GM23338 (cell line): ENCODE measurements around the gene RAD51D. TPM values are rescaled to one million over a fixed set of nuclear protein-coding genes. Genes with fewer than 3 reads are reported as not detected.

Experiments used
- CREB1 ChIP-seq: fragments of 250-450 bp; sonication (Bioruptor Pico); IDR thresholded peaks from 2 replicates; pipeline ENCODE4 v1.5.0; 2020; ENCODE audit warnings: low read depth, mild to moderate bottlenecking, moderate library complexity
- EZH2 ChIP-seq: fragments of 200-600 bp; sonication (generic); IDR thresholded peaks from one replicate; pipeline ENCODE4 v1.8.0; 2017; ENCODE audit warnings: antibody characterized with exemption, mild to moderate bottlenecking, low read depth; ENCODE audit not compliant: unreplicated experiment
- EZH2phosphoT487 ChIP-seq: fragments of 200-600 bp; sonication (generic); IDR thresholded peaks from one replicate; pipeline ENCODE4 v1.8.1; 2018; ENCODE audit warnings: antibody characterized with exemption; ENCODE audit not compliant: unreplicated experiment
- JUNB ChIP-seq: IDR thresholded peaks from one replicate; pipeline ENCODE4 v1.6.1; 2016; ENCODE audit warnings: antibody characterized with exemption; ENCODE audit not compliant: unreplicated experiment
- NANOG ChIP-seq: IDR thresholded peaks from 2 replicates; pipeline ENCODE4 v1.6.1; 2016; ENCODE audit warnings: antibody characterized with exemption, borderline replicate concordance
- POLR2AphosphoS5 ChIP-seq: IDR thresholded peaks from 2 replicates; pipeline ENCODE4 v1.6.1; 2016; ENCODE audit warnings: antibody characterized with exemption, low read depth
- STAT1 ChIP-seq: IDR thresholded peaks from one replicate; pipeline ENCODE4 v1.6.1; 2016; ENCODE audit warnings: antibody characterized with exemption; ENCODE audit not compliant: unreplicated experiment
- ZNF114 ChIP-seq: fragments of 250-450 bp; sonication (Bioruptor Pico); IDR thresholded peaks from 2 replicates; pipeline ENCODE4 v1.5.0; 2020; ENCODE audit warnings: mild to moderate bottlenecking, moderate library complexity
- ZNF331 ChIP-seq: fragments of 250-450 bp; sonication (Bioruptor Pico); IDR thresholded peaks from 2 replicates; pipeline ENCODE4 v1.5.0; 2020; ENCODE audit warnings: low read depth, mild to moderate bottlenecking, moderate library complexity
- polyA plus RNA-seq: library from polyadenylated mRNA; unstranded; fragments of >200 nt; fragmentation: Nextera tagmentation; extraction: Ambion mirVana; gene quantifications from 2 replicates; pipeline ENCODE4 v1.2.1, GENCODE V29; 2016
- total RNA-seq: library from RNA; depleted of rRNA; stranded (reverse); fragments of >200 nt; shearing (Covaris generic); gene quantifications from 2 replicates; pipeline ENCODE4 v1.2.3, GENCODE V29; 2014
- TF ChIP-seq, protein P1 (sequence below): fragments of 250-450 bp; sonication (Bioruptor Pico); IDR thresholded peaks from 2 replicates; pipeline ENCODE4 v1.5.0; 2020; ENCODE audit warnings: mild to moderate bottlenecking, moderate library complexity
- TF ChIP-seq, protein P2 (sequence below): IDR thresholded peaks from one replicate; pipeline ENCODE4 v1.6.1; 2018; ENCODE audit warnings: antibody characterized with exemption; ENCODE audit not compliant: unreplicated experiment
- TF ChIP-seq, protein P3 (sequence below): IDR thresholded peaks from 2 replicates; pipeline ENCODE4 v1.6.1; 2016; ENCODE audit warnings: antibody characterized with exemption

RAD51D gene
- total and polyA plus RNA-seq, 2 experiments from 2014 or later, result 5.9 to 11.0 TPM

- TF ChIP-seq, protein P1, sequence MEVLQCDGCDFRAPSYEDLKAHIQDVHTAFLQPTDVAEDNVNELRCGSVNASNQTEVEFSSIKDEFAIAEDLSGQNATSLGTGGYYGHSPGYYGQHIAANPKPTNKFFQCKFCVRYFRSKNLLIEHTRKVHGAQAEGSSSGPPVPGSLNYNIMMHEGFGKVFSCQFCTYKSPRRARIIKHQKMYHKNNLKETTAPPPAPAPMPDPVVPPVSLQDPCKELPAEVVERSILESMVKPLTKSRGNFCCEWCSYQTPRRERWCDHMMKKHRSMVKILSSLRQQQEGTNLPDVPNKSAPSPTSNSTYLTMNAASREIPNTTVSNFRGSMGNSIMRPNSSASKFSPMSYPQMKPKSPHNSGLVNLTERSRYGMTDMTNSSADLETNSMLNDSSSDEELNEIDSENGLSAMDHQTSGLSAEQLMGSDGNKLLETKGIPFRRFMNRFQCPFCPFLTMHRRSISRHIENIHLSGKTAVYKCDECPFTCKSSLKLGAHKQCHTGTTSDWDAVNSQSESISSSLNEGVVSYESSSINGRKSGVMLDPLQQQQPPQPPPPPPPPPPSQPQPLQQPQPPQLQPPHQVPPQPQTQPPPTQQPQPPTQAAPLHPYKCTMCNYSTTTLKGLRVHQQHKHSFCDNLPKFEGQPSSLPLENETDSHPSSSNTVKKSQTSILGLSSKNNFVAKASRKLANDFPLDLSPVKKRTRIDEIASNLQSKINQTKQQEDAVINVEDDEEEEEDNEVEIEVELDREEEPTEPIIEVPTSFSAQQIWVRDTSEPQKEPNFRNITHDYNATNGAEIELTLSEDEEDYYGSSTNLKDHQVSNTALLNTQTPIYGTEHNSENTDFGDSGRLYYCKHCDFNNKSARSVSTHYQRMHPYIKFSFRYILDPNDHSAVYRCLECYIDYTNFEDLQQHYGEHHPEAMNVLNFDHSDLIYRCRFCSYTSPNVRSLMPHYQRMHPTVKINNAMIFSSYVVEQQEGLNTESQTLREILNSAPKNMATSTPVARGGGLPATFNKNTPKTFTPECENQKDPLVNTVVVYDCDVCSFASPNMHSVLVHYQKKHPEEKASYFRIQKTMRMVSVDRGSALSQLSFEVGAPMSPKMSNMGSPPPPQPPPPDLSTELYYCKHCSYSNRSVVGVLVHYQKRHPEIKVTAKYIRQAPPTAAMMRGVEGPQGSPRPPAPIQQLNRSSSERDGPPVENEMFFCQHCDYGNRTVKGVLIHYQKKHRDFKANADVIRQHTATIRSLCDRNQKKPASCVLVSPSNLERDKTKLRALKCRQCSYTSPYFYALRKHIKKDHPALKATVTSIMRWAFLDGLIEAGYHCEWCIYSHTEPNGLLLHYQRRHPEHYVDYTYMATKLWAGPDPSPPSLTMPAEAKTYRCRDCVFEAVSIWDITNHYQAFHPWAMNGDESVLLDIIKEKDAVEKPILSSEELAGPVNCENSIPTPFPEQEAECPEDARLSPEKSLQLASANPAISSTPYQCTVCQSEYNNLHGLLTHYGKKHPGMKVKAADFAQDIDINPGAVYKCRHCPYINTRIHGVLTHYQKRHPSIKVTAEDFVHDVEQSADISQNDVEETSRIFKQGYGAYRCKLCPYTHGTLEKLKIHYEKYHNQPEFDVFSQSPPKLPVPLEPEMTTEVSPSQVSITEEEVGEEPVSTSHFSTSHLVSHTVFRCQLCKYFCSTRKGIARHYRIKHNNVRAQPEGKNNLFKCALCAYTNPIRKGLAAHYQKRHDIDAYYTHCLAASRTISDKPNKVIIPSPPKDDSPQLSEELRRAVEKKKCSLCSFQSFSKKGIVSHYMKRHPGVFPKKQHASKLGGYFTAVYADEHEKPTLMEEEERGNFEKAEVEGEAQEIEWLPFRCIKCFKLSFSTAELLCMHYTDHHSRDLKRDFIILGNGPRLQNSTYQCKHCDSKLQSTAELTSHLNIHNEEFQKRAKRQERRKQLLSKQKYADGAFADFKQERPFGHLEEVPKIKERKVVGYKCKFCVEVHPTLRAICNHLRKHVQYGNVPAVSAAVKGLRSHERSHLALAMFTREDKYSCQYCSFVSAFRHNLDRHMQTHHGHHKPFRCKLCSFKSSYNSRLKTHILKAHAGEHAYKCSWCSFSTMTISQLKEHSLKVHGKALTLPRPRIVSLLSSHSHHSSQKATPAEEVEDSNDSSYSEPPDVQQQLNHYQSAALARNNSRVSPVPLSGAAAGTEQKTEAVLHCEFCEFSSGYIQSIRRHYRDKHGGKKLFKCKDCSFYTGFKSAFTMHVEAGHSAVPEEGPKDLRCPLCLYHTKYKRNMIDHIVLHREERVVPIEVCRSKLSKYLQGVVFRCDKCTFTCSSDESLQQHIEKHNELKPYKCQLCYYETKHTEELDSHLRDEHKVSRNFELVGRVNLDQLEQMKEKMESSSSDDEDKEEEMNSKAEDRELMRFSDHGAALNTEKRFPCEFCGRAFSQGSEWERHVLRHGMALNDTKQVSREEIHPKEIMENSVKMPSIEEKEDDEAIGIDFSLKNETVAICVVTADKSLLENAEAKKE, result no peak
- TF ChIP-seq, protein P2, sequence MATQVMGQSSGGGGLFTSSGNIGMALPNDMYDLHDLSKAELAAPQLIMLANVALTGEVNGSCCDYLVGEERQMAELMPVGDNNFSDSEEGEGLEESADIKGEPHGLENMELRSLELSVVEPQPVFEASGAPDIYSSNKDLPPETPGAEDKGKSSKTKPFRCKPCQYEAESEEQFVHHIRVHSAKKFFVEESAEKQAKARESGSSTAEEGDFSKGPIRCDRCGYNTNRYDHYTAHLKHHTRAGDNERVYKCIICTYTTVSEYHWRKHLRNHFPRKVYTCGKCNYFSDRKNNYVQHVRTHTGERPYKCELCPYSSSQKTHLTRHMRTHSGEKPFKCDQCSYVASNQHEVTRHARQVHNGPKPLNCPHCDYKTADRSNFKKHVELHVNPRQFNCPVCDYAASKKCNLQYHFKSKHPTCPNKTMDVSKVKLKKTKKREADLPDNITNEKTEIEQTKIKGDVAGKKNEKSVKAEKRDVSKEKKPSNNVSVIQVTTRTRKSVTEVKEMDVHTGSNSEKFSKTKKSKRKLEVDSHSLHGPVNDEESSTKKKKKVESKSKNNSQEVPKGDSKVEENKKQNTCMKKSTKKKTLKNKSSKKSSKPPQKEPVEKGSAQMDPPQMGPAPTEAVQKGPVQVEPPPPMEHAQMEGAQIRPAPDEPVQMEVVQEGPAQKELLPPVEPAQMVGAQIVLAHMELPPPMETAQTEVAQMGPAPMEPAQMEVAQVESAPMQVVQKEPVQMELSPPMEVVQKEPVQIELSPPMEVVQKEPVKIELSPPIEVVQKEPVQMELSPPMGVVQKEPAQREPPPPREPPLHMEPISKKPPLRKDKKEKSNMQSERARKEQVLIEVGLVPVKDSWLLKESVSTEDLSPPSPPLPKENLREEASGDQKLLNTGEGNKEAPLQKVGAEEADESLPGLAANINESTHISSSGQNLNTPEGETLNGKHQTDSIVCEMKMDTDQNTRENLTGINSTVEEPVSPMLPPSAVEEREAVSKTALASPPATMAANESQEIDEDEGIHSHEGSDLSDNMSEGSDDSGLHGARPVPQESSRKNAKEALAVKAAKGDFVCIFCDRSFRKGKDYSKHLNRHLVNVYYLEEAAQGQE, result no peak
- TF ChIP-seq ZNF114, result no peak
- TF ChIP-seq EZH2phosphoT487, result no peak
- TF ChIP-seq CREB1 (CRISPR knock-in tag), result peak; percentile 66
- TF ChIP-seq JUNB, result no peak
- no peak for TF ChIP-seq STAT1
- TF ChIP-seq EZH2, result no peak
- TF ChIP-seq, protein P3, sequence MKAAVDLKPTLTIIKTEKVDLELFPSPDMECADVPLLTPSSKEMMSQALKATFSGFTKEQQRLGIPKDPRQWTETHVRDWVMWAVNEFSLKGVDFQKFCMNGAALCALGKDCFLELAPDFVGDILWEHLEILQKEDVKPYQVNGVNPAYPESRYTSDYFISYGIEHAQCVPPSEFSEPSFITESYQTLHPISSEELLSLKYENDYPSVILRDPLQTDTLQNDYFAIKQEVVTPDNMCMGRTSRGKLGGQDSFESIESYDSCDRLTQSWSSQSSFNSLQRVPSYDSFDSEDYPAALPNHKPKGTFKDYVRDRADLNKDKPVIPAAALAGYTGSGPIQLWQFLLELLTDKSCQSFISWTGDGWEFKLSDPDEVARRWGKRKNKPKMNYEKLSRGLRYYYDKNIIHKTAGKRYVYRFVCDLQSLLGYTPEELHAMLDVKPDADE, result peak; percentile 66; the same call in 1 of the 2 replicates
- TF ChIP-seq NANOG, result no peak
- TF ChIP-seq POLR2AphosphoS5, result peak; percentile 85
- no peak for TF ChIP-seq ZNF331 (CRISPR knock-in tag)
Observed at GRCh38 chr17:35141681-35142466, 22.2 kb upstream of the RAD51D start, which contains the start of gene NLE1 (continued).
